Measurements from ENCODE around the gene TMEM259.

TMEM259 gene

GRCh38 chr19:982567-983170, 38.3 kb downstream of the TMEM259 start:
- DNase-seq: peak; percentile 31 to 64

- DNase-seq: no peak
Measured at GRCh38 chr19:980133-980998, 40.6 kb downstream of the TMEM259 start.

- DNase-seq: no peak
Measured at GRCh38 chr19:979318-979741, 41.6 kb downstream of the TMEM259 start.

DNA sequence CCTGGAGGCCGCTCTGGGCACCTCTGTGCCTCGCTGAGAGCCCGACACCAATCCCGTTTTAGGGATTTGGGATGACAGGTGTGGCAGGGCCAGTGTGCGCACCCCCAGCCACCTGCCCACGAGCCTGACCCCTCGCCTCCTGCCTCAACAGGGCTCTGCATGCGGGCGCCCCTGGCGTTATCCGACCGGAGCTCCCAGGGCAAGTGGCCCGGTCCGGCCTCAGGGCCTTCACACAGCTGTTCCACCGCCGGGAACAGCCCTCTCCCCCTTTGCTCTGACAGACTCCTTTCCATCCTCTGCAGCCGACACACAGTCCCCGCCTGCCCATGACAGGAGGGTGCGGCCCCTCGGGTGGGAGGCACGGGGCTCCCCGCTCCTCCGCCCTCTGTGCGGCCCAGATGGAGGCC, 43.9 kb downstream of the TMEM259 start:
- DNase-seq: no peak

GRCh38 chr19:976476-976875, 44.4 kb downstream of the TMEM259 start:
- DNase-seq: no peak

- no peak for DNase-seq
Measured at GRCh38 chr19:974564-975257, 46.2 kb downstream of the TMEM259 start.

GRCh38 chr19:973726-974563, 47.0 kb downstream of the TMEM259 start:
- no peak for DNase-seq

GRCh38 chr19:972281-972680, 48.6 kb downstream of the TMEM259 start:
- DNase-seq: no peak

- DNase-seq: no peak
Measured at GRCh38 chr19:971795-972194, 49.1 kb downstream of the TMEM259 start.

DNA sequence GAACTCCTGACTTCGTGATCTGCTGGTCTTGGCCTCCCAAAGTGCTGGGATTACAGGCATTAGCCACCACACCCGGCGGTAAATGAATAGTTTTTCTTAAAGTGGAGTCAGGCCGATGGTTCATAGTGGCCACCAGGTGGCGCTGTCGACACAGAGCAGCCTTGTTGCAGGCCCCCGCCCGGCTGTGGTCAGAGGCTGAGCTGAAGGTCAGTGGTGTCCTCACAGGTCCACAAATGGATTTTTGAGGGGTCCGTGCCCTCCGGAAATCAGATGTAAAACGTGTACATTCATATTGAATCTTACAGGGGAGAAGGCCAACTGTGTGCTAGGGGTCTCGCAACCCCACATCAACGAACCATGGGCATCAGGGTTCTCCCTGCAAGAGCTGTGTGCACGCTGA, 50.2 kb downstream of the TMEM259 start:
- DNase-seq: no peak

- DNase-seq: no peak
Measured at GRCh38 chr19:966485-967088, 54.3 kb downstream of the TMEM259 start.

DNA sequence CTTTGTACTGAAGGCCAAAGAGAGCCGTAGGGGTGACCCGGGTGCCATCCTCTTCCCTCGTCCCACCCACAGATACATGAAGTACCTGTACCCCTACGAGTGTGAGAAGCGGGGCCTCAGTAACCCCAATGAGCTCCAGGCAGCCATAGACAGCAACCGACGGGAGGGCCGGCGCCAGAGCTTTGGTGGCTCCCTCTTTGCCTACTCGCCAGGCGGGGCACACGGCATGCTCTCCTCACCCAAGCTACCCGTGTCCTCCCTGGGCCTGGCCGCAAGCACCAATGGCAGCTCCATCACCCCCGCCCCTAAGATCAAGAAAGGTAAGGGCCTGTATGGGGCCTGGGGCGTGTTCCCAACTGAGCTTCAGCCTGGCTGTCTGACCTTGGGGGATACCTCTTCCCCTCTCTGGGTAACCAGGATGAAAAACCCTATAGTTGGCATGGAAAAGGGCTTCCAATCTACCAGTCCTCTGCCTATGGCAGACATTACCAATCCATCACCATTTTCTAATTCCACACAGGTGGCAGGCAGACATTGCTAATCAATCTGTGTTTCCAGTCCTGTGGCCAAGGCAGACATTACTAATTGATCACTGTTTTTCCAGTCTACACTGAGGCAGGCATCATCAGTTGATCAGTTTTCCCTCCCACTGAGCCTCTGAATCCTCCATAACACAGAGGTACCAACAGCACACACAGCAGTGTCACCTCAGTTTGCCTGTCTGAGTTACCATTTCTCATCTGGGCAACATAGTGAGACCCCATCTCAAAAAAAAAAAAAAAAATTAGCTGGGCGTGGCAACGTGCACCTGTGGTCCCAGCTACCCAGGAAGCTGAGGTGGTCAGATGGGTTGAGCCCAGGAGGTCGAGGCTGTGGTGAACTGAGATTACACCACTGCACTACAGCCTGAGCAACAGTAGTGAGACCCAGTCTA, 55.9 kb downstream of the TMEM259 start:
- no peak for DNase-seq

DNA sequence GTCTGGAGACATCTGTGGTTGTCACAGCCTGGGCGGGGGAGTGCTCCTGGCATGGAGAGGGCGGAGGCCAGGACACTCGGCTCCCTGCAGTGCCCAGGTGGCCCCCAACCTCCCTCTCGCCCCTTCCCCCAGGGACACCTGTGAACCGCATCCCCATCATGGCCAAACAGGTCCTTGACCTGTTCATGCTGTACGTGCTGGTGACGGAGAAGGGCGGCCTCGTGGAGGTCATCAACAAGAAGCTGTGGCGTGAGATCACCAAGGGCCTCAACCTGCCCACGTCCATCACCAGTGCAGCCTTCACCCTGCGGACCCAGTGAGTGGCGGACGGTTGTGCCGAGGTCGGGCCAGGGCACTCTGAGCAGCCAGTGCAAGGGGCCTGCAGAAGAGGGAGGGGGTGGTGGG, 56.8 kb downstream of the TMEM259 start:
- no peak for DNase-seq

GRCh38 chr19:963486-963951, 57.4 kb downstream of the TMEM259 start:
- no peak for DNase-seq

- no peak for DNase-seq
Measured at GRCh38 chr19:962683-963400, 58.1 kb downstream of the TMEM259 start.

- no peak for DNase-seq
Measured at GRCh38 chr19:961866-962620, 58.9 kb downstream of the TMEM259 start.

- DNase-seq: no peak
Measured at GRCh38 chr19:960601-960938, 60.4 kb downstream of the TMEM259 start.

- no peak for DNase-seq
Measured at GRCh38 chr19:960020-960419, 60.9 kb downstream of the TMEM259 start.

Measured in NCI-H524 (cell line).